ENCODE results near the gene SOX21. TPM values are rescaled to one million over a fixed set of nuclear protein-coding genes. Genes with fewer than 3 reads are reported as not detected.

Gene SOX21
- polyA plus RNA-seq, 1 donor (not counting 4 experiments of a cell fraction or from before 2014, with no cell fraction given): not detected

DNA sequence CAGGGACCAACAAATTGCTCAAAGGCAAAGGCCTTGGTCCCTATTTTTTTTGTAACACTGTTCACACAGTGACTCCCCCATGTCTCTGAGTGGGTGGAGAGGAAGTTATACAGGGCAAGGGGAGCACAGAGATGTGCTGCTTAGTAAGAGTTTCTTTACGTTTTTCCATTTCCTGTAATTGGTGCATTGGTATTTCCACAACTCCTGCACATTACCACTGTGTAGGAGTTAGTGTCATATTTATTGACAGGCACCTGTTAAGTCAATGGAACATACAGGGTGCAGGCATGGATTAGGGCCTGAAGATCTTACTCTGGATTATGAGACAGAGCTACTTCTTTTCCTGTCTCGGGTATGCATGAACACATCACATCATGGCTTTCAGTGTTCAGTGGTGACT is 45.2 kb downstream of the SOX21 start:
- TF ChIP-seq EZH2 (IDR thresholded peaks at IDR 0.05; ENCODE audit: low read length) (no peak), CTCF (optimal IDR thresholded peaks at IDR 0.05 in 1 of 3, IDR thresholded peaks at IDR 0.05 in 1 of 3, conservative IDR thresholded peaks at IDR 0.05 in 1 of 3; ENCODE audit: extremely low read depth in 1 of 3, insufficient read depth in 2 of 3, low read length in 3 of 3) (no peak)
- Histone ChIP-seq H3K4me2 (ENCODE audit: control insufficient read depth, extremely low read depth, insufficient read depth, low read depth, low read length) (no peak overlapping the region), H3K9ac (ENCODE audit: control insufficient read depth, extremely low read depth, insufficient read depth, low read length) (no peak overlapping the region), H4K20me1 (ENCODE audit: control insufficient read depth, extremely low read depth, insufficient read depth, low read length) (no peaks in the 10 kb centered on the region), H3K9me3 (ENCODE audit: control insufficient read depth, low read depth, low read length) (no peaks in the 10 kb centered on the region), H3K79me2 (ENCODE audit: control insufficient read depth, insufficient read depth, low read length) (no peaks in the 10 kb centered on the region), H2AFZ (ENCODE audit: control insufficient read depth, low read length) (no peak overlapping the region), H3K4me1 (ENCODE audit: control insufficient read depth, extremely low read depth, insufficient read depth, low read length) (peaks cover 10% of the 10 kb centered on the region), H3K9me1 (ENCODE audit: control insufficient read depth, extremely low read depth, insufficient read depth, low read length) (no peaks in the 10 kb centered on the region), H3K27me3 (ENCODE audit: control insufficient read depth, extremely low read depth, insufficient read depth, low read length) (no peaks in the 10 kb centered on the region), H3K27ac (ENCODE audit: control insufficient read depth, insufficient read depth, low read length) (no peak overlapping the region), H3K36me3 (ENCODE audit: control insufficient read depth in 2 of 2, extremely low read depth in 1 of 2, insufficient read depth in 2 of 2, low read length in 2 of 2) (no peaks in the 10 kb centered on the region), H3K4me3 (ENCODE audit: control insufficient read depth in 2 of 3, extremely low read depth in 1 of 3, insufficient read depth in 2 of 3, low read depth in 1 of 3, low read length in 3 of 3) (no peak overlapping the region)
- peak; percentile 5 for FAIRE-seq
- dilution Hi-C loops (cut with MboI; ENCODE audit: extremely low pct_ligation_motif_present, low sequenced_read_pairs): no loop called here
- DNase-seq (ENCODE audit: low read depth, low spot score): no peak

DNA sequence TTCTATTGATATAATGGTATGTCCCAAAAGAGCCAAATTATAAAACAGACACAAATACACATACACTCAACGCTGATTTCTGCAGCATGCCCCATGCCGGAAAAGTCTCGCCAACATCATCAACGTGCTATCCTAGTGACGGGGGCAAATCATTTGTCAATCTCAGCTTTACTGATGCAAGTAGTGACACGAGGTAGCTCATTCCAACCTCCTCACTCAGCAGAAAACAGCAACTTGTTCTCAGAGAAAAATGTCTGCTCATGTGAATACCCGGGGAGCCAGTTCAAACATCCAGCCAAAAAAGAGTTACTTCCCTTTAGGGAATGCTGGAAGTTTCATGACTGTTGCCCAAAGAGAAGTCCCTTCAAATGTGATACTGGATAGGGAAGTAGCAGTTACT is 46.3 kb downstream of the SOX21 start:
- DNase-seq (ENCODE audit: low read depth, low spot score): no peak

More for the DNA sequence above, 46.3 kb downstream of the SOX21 start:
- FAIRE-seq: peak; percentile 95
- dilution Hi-C loops (cut with MboI; ENCODE audit: extremely low pct_ligation_motif_present, low sequenced_read_pairs): no loop called here
- no peak for TF ChIP-seq EZH2 (IDR thresholded peaks at IDR 0.05; ENCODE audit: low read length)
- TF ChIP-seq CTCF (optimal IDR thresholded peaks at IDR 0.05 in 1 of 3, IDR thresholded peaks at IDR 0.05 in 1 of 3, conservative IDR thresholded peaks at IDR 0.05 in 1 of 3; ENCODE audit: extremely low read depth in 1 of 3, insufficient read depth in 2 of 3, low read length in 3 of 3): no peak
- no peaks in the 10 kb centered on the region for H3K9me3 ChIP-seq (ENCODE audit: control insufficient read depth, low read depth, low read length)
- H2AFZ ChIP-seq (ENCODE audit: control insufficient read depth, low read length): peak overlapping the region; percentile 85
- H3K36me3 ChIP-seq (ENCODE audit: control insufficient read depth in 2 of 2, extremely low read depth in 1 of 2, insufficient read depth in 2 of 2, low read length in 2 of 2): no peaks in the 10 kb centered on the region
- peak overlapping the region; percentile 43 for H3K4me2 ChIP-seq (ENCODE audit: control insufficient read depth, extremely low read depth, insufficient read depth, low read depth, low read length)
- no peaks in the 10 kb centered on the region for H3K79me2 ChIP-seq (ENCODE audit: control insufficient read depth, insufficient read depth, low read length)
- H3K27me3 ChIP-seq (ENCODE audit: control insufficient read depth, extremely low read depth, insufficient read depth, low read length): no peaks in the 10 kb centered on the region
- no peak overlapping the region for H3K27ac ChIP-seq (ENCODE audit: control insufficient read depth, insufficient read depth, low read length)
- H3K4me1 ChIP-seq (ENCODE audit: control insufficient read depth, extremely low read depth, insufficient read depth, low read length): peaks cover 10% of the 10 kb centered on the region
- no peak overlapping the region for H3K4me3 ChIP-seq (ENCODE audit: control insufficient read depth in 2 of 3, extremely low read depth in 1 of 3, insufficient read depth in 2 of 3, low read depth in 1 of 3, low read length in 3 of 3)
- no peaks in the 10 kb centered on the region for H4K20me1 ChIP-seq (ENCODE audit: control insufficient read depth, extremely low read depth, insufficient read depth, low read length)
- no peaks in the 10 kb centered on the region for H3K9me1 ChIP-seq (ENCODE audit: control insufficient read depth, extremely low read depth, insufficient read depth, low read length)
- H3K9ac ChIP-seq (ENCODE audit: control insufficient read depth, extremely low read depth, insufficient read depth, low read length): no peak overlapping the region
